EH (cell line): ENCODE results near the gene PGBD5.
A peak's percentile ranks its signal among the peaks of the same experiment; 100 is the strongest.

Experiments used
- DNase-seq: peaks from one replicate; pipeline ENCODE4 v3.0.0-alpha.2; 2015; ENCODE audit warnings: low read depth

Gene PGBD5

GRCh38 chr1:230394741-230395140 lies 31.4 kb downstream of the PGBD5 start:
- DNase-seq, result no peak

- DNase-seq, result no peak
Measured at GRCh38 chr1:230394134-230394533, 32.0 kb downstream of the PGBD5 start.

- DNase-seq, result no peak
Measured at GRCh38 chr1:230393722-230394121, 32.4 kb downstream of the PGBD5 start.

- DNase-seq, result no peak
Measured at GRCh38 chr1:230392920-230393521, 33.1 kb downstream of the PGBD5 start.

- DNase-seq, result no peak
Measured at GRCh38 chr1:230392536-230392909, 33.6 kb downstream of the PGBD5 start.

- no peak for DNase-seq
Measured at GRCh38 chr1:230391776-230392535, 34.2 kb downstream of the PGBD5 start.

- no peak for DNase-seq
Measured at GRCh38 chr1:230390371-230390770, 35.8 kb downstream of the PGBD5 start.

GRCh38 chr1:230387876-230388275 lies 38.3 kb downstream of the PGBD5 start:
- no peak for DNase-seq

GRCh38 chr1:230387296-230387695 lies 38.8 kb downstream of the PGBD5 start:
- DNase-seq, result no peak

- no peak for DNase-seq
Measured at GRCh38 chr1:230386637-230387262, 39.4 kb downstream of the PGBD5 start.

- DNase-seq, result no peak
Measured at GRCh38 chr1:230385930-230386329, 40.2 kb downstream of the PGBD5 start.

GRCh38 chr1:230385158-230385450 lies 41.0 kb downstream of the PGBD5 start:
- no peak for DNase-seq

- no peak for DNase-seq
Measured at GRCh38 chr1:230384380-230385157, 41.6 kb downstream of the PGBD5 start.

- no peak for DNase-seq
Measured at GRCh38 chr1:230383425-230383824, 42.7 kb downstream of the PGBD5 start.

- DNase-seq, result peak; percentile 9
Measured at GRCh38 chr1:230382001-230382491, 44.1 kb downstream of the PGBD5 start.

- DNase-seq, result no peak
Measured at GRCh38 chr1:230381585-230381984, 44.5 kb downstream of the PGBD5 start.

GRCh38 chr1:230381049-230381467 lies 45.1 kb downstream of the PGBD5 start:
- no peak for DNase-seq

- DNase-seq, result no peak
Measured at GRCh38 chr1:230379928-230380327, 46.2 kb downstream of the PGBD5 start.

GRCh38 chr1:230379462-230379861 lies 46.7 kb downstream of the PGBD5 start:
- DNase-seq, result no peak

GRCh38 chr1:230377851-230378250 lies 48.3 kb downstream of the PGBD5 start:
- DNase-seq, result no peak

GRCh38 chr1:230377324-230377723 lies 48.8 kb downstream of the PGBD5 start:
- no peak for DNase-seq

- no peak for DNase-seq
Measured at GRCh38 chr1:230376296-230376695, 49.8 kb downstream of the PGBD5 start.

GRCh38 chr1:230375780-230376179 lies 50.4 kb downstream of the PGBD5 start:
- DNase-seq, result no peak
